GOT3 (cell line): ENCODE data around the gene GIGYF2.

Experiments
- DNase-seq: peaks from one replicate; lab custom pipeline; 2025; ENCODE audit warnings: mixed read lengths; lab: John Stamatoyannopoulos, UW

The GIGYF2 gene

DNA sequence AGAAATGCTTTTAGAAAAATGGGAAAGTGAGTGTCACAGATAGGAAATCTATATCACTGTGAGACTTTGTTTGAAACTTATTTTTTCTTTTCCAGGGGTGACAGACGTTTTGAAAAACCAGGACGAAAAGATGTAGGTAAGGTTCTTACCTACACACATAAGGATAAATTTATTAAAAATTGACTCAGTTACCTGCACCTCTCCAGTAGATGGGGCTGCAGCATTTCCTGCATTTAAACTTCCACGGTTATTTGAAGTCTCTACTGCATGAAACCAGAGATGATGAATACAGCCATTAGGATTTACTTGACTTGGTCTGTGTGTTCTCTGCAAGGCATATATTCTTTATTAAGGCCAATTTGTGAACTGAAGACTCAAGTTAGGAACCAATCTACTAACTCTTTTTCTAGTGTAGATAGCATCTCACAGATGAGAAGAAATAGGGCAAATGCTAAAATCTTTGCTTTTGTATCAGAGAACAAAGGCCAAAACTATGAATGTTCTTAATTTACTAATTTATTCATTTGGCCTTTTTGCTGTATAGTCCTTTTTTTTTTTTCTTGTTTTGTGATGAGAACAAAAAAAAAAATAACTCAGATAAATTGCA lies 64.3 kb downstream of the GIGYF2 start:
- no peak for DNase-seq

DNA sequence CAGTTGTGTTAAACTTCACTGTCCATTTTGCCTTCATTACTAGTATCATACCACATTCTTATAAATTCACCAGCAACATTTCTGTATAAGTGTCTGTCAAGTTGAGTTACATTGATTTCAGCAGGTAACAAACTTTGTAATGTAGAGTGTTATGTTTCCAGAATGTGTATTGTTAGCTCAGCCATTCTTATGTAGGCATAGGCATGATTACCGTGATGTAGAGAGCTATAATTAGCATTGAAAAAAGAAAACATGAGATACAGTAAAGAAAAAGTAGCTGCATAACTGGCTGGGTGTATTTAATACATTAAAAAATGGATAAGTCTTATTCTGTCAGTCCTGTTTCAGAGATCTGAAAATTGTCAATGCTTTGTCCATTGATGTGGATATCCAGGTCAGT lies 70.7 kb downstream of the GIGYF2 start:
- DNase-seq = no peak

DNA sequence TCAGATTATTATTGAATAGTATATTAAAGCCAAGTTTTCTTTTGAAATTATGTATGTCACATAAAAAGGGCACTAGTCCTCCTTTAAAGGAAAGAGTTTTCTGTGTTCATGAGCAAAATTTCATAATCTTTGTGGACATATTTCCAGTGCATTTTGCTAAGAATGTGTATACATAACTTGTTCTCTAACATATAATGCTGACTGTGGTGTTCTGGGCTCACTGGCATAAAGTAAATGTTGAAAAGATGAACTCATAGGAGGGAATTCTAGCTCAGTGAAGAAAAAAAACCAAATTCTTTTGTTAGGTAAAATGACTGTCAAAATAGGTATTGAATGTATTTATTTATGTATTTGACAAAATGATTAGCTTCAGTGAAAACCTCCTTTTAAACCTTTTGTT lies 73.1 kb downstream of the GIGYF2 start:
- DNase-seq = no peak

DNA sequence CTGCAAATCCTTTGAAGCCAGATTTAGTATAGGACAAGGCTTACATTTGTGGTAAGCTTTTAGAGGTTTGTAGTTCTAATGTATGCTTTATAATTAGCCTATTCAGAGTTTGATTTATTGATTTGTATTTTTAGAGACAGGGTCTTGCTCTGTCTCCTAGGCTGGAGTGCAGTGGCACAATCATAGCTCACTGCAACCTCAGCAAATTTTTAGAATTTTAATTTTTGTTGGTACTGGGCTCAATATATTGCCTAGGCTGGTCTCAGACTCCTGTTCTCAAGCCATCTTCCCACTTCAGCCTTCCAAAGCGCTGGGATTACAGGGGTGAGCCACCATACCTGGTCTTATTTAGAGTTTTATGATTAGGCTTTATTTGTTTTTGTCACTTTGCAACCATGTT lies 74.7 kb downstream of the GIGYF2 start:
- no peak for DNase-seq

DNA sequence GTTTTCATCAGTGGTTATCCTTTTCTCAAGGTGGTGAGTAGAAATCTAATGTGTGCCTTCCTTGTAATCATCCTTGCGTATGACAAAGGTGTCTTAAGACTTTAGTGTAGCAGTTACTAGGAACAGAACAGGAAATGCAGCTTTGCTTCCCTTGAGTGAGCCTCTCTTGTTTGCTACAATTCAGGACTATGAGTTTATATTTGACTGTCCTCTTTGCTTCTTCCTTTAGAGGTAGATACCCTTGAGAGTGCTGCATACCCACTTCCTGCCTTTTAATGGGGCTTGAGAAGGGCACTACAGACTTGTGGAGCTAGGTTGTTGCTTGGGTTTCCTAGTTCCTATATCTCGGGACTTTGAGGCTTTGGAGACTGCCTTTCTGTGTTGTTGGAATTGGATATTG lies 75.4 kb downstream of the GIGYF2 start:
- DNase-seq = no peak

DNA sequence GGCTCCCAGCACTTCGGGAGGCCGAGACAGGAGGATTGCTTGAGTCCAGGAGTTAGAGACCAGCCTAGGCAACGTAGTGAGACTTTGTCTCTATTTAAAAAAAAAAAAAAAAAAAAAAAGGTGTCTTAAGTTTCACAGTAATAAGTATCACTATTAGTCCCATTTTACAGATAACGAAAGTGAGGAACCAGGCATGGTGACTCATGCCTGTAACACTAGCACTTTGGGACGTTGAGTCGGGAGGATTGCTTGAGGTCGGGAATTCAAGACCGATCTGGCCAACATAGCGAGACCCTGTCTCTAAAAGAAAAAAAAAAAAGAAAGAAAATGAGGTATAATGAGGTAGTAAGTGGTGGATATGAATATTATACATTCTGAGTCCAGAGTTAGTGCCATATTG lies 76.7 kb downstream of the GIGYF2 start:
- no peak for DNase-seq

DNA sequence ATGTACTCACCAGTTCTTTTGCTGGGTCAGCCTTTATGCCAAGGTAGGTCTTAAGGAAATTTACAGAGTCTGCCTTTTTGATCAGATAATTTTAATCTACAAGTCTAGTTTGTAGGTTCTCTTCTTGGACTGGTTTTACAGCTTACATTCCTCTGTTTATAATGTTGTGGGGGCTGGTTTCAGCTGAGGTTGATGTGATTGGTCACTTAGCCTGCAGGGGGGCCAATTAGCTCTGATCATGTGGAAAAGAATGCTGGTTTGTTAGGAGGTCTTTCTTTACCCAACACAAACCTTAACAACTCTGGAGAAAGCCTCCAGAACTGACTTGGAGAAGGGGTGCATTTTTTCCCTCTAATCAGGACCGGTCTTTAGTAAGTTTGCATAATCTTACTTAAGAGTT lies 79.3 kb downstream of the GIGYF2 start, which contains the start of gene KCNJ13:
KCNJ13 (minus strand) TSS at position 131 of the 400 bp plus-strand sequence. CDS start 5,203 bp downstream, outside the sequence.
- no peak for DNase-seq

DNA sequence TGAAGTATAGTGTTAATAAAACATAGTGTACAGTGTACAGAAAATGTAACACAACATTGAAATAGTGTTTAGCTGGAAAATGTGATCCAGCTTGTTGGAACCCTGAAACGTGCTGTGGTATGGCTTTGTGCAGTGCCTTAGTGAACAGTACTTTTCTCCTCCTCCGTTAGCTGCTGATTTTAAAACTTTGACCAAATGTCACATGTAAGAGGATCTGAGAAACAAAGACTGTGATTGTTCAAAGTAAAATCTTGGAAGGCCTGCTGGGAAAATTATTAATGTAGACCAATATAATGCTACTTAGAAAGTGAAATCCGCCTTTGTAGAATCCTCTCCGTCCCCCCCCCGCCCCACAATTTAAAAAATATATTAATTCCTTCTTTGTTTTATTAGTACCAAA lies 80.1 kb downstream of the GIGYF2 start:
- no peak for DNase-seq

DNA sequence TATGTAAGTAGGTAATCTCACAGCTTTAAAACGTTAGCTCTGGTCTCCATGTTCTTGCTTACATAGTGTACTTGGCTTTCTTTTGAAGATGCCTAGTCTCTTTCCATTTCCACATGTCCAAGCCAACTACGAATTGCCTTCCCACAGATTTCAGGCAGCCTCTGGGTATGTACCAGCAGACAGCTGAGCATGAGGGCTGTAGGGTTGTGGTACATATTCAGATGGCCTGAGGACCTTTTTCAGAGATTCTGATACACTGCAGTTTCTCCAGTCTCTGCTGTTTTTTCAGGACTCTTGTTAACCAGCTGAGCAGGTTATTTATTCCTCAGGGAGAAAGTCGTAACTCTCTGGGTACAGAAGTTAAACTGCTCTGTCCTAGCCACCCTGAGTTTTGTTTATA lies 82.3 kb downstream of the GIGYF2 start:
- DNase-seq = no peak

DNA sequence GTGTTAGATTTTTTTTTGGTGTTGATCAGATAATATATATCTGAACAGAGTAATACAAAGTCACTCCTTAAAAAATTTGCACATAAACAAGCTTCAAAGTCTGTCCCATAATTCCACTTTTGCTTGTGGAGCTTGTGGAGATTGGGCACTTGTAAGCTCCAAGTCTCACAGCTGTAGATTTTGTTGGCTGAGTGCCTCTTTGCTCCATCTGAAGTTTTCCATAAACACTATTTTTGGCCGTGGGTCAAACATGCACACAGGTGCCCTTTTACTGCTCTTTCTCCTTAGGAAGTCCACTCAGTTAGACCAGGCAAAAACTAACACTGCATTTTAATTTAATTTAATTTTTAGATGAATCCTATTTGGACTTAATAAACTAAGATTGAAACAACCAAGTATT lies 82.8 kb downstream of the GIGYF2 start:
- no peak for DNase-seq

DNA sequence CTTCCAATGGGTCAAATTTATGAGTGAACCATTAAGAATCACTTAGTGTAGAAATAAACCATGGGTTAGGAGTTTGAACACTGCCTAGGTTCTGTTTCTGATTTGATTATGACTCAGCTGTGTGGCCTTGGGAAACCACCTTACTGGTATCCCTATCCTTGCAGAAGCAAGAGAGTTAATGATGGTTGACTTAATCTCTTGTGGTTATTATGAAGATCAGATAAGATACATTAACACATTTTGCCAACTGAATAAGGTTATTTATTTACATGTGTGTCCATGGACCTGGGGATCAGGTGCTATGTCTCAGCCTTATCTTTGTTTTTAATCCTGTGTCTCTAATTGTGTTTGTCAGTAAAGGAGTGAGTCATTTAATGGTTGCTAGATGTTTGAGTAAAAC lies 84.6 kb downstream of the GIGYF2 start:
- DNase-seq = no peak

DNA sequence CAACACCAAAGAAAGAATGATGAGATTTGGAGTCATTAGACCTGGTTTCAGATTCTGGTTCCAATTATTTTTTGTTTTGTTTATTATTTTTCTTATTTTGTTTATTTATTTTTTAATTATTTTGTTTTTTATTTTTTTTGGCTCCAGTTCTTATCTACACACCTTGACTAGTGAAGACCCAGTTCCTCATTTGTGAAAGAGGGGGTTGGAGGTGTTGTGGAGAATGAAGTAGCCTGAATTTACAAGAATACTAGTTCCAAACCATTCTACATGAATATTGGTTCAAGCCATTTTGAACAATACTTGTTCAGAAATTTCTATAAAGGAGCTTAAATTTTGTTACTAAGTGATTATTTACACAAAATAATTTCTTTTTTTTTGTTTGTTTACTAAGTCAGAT lies 86.1 kb downstream of the GIGYF2 start:
- DNase-seq = no peak

DNA sequence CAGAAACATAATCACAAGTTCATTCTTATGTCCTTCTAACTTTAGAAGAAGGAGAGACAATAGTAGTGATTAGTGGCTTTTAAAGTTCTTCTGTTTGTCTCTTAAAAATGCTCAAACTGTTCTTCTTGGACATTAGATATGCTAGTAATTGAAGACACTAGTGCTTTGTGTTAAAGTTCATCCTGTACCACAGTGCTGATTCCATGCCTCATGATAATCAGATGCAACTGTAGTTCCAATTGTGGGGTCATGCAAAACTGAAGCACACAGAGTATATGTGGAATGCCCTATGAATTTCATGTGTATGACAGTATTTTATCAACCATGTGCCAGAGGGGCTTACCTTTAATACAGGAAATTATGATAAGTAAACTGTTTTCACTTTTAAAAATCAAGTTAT lies 90.7 kb downstream of the GIGYF2 start:
- DNase-seq = no peak

DNA sequence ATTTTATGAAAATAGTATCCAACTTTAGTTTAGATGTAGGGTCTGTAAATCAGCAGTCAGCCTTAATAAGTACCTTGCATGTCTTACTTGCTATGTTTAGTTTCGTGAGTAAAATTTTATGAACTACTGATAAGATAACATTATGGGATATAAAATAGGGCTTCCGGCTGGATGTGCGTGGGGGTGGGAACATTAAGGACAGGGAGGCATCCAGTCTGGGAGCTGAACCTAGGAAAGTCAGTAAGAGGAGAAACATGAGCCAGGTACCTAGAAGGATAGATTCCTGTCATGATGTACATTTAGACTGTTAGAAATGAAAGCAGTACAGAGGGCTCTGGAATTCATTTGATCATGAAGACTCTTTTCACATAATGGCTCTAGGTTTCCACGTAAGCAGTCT lies 92.0 kb downstream of the GIGYF2 start:
- DNase-seq = no peak

DNA sequence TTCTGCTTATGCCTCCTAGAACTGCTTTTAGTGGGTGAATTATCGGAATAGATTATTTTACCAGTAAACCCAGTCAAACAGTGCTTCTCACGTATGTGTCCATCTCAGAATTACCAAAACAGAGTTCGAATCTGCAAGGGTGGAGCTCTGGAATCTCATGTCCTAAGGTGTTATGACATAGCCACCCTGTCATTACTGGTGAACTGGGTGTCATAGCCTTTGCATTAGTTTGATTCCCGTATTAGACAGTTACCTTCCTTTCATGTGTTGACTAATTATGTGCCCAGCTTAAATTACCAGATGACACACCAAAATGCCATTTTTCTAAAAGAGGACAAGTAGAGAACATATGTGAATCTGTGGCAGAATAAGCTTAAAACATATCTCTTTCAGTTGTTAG lies 94.4 kb downstream of the GIGYF2 start:
- DNase-seq = no peak

DNA sequence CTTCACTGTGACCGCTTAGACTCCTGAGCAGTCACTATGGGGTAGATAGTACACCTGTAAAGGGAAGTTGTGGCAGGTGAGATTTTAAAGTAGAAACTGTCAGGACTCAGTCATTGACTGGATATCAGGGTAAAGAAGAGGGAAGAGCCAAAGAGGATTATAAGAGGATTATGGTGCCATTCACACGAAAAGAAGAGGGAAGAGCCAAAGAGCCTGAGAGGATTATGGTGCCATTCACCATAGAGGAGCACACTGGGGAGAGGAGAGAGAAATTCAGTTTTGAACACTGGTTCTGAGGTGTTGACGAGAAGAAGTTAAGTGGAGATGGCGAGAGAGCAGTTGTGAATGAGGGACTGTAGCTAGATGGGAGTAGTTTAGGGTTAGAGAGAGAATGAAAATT lies 96.1 kb downstream of the GIGYF2 start:
- DNase-seq = no peak

DNA sequence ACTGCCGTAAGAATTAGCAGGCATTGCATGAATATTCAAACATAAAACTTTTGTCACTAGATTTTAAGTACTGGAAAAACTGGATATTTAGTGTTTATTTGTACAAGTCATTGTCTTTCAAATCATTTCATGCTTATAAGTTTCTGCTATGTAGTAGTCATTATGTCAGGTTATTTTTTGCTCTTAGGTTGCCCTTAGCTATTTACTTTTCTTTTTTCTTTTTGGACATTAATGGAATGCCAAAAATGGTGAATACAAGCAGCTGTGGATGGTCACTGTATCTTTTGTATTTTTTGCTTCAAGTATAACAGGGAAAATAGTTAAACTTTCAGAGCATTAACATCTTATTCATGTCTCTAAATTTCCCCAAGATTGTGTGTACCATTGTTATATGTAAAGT lies 97.8 kb downstream of the GIGYF2 start:
- DNase-seq = no peak

DNA sequence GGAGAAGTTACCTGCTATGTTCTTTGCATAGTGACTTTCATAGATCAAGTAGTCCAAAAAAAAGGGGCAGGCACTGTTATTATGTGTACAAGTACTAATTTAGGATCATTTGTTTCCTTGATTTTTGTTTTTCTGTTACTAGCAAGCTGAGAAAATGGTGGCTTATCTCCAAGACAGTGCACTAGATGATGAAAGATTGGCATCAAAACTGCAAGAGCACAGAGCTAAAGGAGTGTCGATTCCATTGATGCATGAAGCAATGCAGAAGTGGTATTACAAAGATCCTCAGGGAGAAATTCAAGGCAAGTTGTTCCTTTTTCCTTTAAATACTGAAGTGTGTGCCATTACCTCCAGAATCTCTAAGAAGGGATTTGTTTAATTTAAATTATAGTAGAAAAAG lies 98.8 kb downstream of the GIGYF2 start:
- no peak for DNase-seq

DNA sequence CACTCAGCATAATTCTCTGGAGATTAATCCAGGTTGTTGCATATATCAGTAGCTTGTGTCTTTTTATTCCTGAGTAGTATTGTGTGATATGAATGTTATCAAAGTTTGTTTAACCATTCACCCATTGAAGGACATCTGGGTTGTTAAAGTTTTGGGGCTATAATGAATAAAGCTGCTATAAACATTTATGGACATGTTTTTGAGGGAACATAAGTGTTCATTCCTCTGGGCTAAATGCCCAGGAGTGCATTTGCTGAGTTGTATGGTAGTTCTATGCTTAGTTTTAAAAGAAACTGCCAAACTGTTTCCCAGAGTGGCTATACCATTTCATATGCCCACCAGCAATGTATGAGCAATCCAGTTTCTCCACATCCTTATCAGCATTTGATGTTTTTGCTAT lies 101.1 kb downstream of the GIGYF2 start:
- no peak for DNase-seq

DNA sequence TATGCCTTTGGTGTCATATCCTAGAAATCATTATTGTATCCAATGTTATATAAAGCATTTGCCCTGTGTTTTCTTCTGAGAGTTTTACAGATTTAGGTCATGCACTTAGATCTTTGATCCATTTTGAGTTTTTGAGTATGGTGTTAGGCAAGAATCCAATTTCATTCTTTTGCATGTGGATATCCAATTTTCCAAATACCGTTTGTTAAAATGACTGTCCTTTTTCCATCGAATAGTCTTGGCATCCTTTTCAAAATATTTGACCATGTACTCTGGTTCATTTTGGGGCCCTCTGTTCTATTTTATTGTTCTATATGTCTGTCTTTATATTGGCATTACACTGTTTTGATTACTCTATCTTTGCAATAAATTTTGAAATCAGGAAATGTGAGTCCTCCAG lies 103.0 kb downstream of the GIGYF2 start:
- no peak for DNase-seq

DNA sequence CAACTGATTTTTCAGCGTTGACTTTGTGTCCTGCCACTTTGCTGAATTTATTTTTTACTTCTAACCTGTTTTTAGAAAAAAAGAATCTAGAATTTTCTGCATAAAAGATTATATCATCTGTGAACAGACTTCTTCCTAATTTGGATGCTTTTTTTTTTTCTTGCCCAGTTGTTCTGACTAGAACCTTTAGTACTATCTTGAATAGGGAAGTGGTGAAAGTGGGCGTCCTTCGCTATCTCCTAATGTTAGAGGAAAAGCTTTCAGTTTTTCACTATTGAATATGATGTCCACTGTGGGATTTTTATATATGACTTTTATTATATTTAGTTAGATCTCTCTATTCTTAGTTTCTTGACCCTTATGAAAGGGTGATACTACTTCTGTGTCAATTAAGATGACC lies 105.0 kb downstream of the GIGYF2 start:
- DNase-seq = no peak

DNA sequence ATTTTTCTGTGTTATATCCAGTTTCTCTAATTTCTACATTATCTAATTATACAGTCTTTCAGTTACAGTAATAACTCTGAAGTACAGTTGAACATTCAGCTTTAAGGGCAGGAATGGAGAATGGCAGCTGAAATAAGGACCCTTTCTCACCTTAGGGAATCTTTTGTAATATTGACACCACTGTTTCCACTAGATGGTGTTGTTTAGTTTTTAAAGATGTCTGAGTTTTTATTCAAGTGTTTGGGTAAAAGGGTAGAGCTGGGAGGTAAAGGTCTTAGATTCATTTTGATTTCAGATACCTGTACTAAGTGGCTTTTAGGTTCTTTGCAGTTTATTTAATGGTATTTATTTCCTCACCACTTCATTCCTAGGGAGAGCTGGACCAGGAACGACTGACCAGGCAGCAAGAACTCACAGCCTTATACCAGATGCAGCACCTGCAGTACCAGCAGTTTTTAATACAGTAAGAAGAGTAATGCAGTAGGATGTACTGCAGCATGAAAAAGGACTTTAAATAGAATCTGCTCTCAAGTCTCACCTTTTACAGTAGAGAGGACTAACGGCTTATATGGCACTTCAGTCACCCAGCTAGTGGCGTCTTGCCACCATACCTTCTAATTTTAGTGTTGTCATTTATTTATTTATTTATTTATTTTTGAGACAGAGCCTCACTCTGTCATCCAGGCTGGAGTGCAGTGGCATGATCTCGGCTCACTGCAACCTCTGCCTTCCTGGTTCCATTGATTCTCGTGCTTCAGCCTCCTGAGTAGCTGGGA lies 112.4 kb downstream of the GIGYF2 start:
- DNase-seq = no peak

DNA sequence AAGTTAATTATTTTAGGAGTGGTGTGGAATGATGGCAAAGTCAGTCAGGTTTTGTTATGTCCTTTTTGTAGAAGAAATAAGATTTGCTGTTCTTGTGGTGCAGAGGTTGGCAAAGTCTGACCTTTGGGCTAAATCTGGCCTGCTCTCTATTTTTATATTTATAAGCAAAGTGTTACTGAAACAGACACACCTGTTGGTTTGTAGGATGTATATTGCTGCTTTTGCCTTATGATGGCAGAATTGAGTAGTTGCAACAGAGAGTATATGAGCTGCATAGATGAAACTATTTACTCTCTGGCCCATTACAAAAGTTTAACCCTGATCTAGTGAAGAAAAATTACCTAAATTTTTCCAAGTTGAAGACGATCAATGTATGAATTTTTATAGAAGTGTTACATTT lies 113.3 kb downstream of the GIGYF2 start:
- no peak for DNase-seq

DNA sequence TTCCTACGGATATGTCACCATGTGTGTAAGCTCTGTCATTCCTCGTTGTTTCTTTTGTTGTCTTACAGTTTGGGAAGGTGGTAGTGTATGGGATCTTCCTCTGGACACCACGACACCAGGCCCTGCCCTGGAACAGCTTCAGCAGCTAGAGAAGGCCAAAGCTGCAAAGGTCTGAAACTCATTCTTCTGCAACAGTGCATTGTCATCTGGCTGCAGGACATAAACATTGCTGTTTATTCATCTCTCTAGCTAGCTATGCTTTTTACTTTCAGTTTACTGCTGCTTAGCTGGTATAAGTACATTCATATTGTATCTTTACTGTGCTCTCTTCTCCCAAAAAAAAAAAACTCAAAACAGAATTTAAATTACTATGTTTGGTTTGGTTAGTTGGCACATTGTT lies 118.4 kb downstream of the GIGYF2 start:
- DNase-seq = no peak
